CD4-positive, alpha-beta T cell treated with Interleukin-4 for 1 hour (primary cell): ENCODE data around the gene TXNDC5.
"Not testable (repeated sequence)": the region's sequence is repeated elsewhere in the genome, so short reads cannot be mapped to it uniquely, and the experiment has no call there.

ENCODE experiments used
- DNase-seq, 2 donors: peaks; one replicate each; pipeline ENCODE4 v3.0.0-alpha.2; 2020 to 2022

The TXNDC5 gene

DNA sequence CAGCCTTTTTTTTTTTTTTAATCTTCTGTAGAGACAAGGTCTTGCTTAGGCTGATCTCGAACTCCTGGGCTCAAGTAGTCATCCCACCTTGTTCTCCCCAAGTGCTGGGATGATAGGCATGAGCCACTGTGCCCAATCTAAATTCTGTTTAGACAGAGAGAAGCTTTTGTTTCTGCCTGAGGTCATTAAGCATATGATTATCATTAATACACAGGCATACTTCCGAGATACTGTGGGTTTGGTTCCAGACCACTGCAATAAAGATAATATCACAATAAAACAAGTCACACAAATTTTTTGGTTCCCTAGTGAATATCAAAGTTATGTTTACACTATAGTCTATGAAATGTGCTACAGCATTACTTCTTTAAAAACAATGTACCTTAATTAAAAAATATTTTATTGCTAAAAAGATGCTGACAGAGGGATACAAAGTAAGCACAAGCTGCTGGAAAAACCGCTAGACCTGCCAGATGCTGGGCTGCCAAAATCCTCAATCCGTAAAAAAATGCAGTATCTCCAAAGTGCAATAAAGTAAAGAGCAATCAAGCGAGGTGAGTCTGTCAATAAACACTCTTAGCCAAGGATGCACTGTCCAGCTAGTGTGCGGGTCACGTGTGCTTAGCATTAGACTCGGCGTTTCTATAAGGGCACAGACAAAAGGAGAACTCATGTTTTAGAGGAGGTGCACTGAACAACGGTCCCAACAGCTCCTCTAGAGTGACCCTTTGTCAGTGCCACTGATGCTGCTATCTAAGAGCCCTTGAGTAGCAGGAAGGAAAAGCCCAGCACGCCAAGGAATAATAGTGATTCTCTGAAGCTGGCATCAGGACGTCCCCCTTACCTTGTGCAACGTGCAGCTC is 16.1 kb downstream of the TXNDC5 start:
- DNase-seq: no peak

DNA sequence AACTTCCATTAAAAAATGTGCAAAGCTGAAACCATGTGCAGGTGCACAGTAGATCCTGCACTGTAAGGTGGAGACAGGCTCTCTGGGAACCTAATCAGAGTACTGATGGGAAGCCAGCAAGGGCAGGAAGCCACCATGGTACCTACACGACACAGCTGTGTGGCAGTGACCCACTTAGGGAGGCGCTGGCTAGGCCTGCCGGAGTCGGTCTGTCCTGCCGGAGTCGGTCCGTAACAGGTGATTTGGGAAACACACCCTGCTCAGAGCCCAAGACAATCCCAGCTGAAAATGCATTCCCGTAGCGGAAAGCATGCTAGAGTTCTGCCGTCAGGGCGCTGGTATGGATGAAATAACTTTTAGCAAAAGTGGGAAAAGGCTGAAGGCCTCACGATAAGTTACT is 17.2 kb downstream of the TXNDC5 start:
- DNase-seq: no peak

DNA sequence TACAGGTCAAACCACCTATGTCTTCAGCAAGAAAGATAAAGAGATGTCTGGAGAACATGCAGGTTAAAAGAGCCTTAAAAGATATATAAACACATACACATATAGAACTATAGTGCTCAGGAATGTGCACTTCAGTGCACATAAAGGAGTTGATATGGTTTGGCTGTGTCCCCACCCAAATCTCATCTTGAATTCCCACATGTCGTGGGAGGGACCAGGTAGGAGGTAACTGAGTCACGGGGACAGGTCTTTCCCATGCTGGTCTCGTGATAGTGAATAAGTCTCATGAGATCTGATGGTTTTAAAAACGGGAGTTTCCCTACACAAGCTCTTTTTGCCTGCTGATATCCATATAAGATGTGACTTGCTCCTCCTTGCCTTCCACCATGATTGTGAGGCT is 18.2 kb downstream of the TXNDC5 start:
- DNase-seq: not testable (repeated sequence)

DNA sequence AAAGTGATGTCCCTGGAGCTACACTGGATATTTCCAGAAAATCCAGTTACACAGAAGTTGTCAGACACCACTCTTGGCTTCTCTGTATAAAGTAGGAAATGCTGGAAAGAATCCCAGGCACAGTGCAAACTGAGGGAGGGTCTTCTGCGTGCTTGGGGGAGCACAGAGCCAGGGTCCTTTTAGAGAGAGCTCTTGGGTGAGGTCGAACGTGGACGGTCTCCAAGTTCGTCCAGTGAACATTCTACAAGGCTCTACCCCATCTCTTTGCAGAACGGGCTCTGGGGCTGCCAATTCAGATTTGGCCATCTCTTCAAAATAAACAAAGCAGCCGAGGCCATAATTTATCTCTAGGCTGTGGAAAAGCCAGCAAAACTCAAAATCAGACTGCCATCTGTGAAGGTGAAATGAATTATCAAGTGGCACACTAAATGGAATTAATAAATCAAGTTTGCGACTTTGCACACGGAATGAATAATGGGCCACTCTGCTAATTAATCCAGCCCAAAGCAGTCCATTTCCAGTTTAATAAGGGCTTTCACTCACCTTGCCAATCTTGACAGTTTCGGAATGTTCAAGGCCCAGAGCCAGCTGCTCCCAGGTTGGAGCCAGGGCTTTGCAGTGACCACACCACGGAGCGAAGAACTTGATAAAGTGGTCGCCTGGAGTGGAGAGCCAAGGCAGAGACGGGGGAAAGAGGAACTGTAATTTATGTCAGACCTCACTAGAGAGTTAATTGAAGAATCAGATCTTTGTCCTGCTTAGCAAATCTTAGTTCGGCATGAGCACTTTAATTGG is 19.3 kb downstream of the TXNDC5 start:
- no peak for DNase-seq

DNA sequence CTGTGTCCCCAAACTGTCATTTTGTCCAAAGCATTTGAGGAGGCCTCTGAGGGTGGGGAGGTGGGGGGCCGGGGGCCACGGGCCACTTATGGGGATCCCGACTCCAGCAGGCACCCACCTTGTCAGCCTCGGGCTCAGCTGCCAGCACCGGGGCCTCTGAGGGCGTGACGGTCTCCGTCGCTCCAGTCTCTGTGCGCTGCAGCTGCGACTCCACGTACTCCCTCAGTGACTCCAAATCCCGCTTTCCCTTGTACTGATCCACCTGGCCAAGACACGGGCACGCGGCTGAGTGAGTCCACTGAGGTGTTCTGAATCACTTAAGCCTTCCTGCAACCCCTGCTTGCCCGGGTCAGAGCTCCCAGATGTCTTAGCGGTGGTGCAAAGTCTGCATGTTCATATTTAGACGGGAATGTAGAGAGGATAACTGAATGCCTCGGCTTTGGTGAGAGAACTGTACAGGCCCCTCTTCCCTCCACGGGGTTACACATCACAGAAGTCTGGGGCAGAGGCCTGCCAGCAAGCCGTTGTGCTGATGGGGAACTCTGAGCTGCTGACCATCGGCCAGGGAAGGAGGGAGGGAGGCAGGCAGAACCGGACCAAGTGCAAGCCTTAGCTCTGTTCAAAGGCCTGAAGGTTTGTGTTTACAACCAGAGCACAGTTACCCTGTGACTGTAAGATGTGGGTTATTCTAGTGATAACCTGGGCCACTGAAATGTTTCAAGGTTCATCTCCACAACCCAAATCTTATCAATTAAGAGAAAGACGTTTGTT is 21.8 kb downstream of the TXNDC5 start:
- no peak for DNase-seq

DNA sequence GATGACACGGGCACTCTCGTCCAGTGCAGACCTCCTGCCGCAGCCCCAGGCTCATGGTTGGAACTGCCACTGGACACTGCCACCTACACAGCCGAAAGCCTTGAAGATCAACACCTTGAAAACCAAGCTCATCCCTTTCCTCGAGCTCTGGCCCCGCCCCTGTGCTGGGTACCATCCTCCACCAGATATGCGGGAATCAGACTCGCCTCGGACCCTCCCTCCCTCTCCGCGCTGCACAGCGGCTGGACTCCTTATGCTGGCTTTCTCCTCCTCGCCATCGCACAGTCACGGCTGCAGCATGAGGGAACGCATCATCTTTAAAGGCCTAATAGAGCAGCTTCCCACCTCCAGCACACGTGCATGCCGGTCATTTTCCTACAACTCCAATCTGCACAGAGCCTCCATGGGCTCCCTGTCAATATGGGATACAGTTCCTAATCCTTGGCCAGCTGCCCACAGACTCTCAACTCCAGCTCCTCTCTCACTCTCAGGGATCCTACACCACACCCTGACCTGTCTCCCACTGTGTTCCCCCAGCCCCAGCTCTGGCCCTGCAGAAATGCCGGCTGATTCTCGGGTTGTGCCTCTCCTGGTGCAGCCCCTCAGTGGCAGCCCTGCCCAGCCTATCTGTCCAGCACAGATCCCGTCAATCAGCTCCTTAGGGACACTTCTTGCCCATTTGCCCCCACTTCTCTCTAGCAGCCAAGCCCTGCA is 23.2 kb downstream of the TXNDC5 start:
- DNase-seq: no peak

DNA sequence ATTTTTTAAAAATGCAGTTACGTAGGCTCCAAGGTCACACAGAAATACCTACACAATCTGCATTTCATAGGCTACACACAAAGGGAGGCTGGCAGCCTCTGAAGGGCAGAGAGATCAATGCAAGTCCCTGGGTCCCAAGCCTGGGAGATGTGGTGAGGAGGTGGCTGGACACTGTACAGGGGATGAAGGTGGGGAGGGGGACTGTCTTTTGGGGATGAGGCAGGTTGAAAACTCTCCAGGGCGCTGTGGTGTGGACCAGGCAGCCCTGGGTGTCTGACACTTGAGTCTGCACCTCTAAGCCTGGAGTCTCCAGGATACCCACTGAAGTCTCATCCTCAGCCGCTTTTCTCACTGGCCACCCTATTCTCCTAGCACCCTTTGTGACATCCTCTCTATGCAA is 24.5 kb downstream of the TXNDC5 start:
- DNase-seq: no peak

DNA sequence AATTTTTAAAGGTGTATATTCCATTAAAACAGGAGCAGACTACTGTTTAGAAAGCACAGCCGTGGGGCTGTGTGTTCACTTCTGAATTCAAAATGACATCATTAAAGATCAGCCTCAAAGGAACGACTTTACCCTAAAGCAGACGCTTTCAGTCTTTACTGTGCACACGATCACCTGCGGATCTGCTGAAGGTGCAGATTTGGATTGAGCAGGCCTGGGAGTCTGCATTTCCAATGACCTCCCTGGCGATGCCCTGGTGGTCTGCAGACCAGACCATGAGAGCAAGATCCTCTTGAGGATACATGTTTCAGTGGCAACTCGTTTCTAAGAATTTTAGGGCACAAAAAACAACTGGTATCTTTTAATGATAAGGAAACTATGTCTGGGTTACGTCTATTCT is 27.2 kb downstream of the TXNDC5 start:
- no peak for DNase-seq

DNA sequence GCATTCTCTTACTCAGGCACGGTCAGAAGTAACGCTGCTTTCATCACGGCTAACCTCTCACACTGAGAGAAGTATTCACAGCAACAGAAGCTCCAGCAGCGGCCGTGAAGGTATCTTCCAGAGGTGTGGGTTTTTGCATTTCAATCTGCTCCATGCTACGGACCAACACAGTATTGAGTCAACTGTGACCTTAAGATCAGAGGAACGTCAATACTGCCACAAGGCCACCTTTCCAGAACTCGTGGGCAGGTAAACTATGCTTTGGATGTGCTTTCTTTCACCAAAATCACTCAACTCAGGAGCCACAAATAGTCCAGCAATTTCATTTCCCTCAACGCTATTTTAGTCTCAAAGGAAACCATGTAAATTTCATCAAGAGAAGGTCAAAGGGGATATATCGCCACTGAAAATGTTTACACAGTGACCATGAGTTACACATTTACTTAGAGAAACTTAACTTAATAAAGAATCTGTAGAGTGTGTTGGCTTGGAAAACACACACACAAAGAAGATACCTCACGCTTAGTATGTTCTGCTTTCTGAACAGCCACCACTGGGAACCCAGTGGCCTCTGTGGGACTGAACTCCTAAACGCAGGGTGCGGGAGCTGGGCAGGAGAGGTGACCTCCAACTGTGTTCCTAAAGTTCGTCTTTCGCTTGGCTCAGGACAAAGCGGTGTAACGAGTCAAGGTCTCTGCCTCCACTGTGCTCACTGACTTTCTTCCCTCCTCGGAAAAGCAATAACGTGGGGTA is 27.9 kb downstream of the TXNDC5 start:
- no peak for DNase-seq

DNA sequence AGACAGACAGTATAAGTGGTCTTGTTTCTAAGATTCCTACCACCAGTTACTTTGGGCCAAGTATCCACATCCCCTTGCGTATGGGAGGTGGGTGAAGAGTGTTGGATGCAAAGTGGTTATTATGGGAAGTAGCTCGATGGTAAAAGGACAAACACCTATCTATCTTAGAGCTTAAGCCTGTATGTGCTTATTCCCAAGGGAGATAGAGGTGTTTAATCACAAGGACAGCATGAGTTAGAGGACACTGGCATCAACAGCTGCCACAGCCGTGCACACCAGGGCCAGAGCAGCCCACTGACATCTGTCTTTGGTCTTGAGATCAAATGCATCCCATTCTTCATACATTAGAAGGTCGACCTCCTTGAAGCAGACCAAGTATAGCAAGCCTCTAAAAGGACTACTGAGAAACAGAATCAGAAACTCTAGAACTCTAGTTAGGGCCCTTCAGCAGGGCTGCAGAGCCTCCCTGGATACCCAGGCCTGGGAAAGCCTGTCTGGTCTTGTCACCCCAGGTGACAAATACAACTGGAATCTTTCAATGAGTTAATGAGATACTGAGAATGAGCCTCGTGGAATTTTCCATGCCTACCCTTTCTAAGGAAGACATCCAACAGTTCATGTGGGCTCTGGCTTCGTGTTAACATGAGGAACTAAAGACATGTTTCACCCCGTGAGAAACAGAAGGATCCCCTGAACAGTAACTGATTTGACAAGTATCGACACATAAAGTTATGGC is 28.7 kb downstream of the TXNDC5 start:
- DNase-seq: no peak

DNA sequence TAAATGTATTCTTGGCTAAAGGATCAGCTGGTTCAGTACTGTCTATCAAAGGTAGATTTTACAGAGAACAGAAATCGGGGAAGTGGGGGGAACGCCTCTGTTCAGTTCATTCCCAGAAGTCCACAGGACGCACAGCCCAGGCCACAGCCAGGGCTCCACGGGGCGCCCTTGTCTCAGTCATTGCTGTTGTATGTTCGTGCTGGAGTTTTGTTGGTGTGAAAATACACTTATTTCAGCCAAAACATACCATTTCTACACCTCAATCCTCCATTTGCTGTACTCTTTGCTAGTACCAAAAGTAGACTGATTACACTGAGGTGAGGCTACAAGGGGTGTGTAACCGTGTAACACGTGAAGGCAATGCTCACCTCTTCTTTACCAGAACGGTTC is 29.9 kb downstream of the TXNDC5 start:
- no peak for DNase-seq

DNA sequence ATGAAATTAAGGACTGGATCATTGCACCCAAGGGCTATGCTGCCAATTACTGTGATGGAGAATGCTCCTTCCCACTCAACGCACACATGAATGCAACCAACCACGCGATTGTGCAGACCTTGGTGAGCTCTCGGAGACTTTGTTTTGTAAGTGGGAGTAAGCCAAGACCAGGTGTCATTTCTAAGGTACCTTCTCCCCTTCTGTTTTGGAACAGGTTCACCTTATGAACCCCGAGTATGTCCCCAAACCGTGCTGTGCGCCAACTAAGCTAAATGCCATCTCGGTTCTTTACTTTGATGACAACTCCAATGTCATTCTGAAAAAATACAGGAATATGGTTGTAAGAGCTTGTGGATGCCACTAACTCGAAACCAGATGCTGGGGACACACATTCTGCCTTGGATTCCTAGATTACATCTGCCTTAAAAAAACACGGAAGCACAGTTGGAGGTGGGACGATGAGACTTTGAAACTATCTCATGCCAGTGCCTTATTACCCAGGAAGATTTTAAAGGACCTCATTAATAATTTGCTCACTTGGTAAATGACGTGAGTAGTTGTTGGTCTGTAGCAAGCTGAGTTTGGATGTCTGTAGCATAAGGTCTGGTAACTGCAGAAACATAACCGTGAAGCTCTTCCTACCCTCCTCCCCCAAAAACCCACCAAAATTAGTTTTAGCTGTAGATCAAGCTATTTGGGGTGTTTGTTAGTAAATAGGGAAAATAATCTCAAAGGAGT is 30.4 kb downstream of the TXNDC5 start:
- DNase-seq: no peak

DNA sequence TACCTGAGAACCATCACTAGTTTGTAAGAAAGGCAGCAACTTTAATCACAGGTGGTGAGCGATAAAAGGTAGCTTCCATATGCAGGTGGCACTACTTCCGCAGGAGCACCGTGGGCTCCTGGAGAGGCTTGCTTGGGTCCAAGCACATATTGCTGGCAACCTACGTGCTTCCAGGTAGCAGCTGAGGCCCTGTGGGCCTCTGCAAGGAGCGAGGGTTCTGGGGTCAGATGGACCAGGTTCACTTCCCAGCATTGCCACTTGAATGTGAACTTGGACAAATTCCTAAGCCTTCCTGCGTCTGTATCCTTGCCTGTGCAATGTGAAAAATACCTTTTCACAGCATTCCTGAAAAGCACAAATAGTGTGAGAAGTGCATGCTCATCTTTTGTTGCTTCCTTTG is 31.0 kb downstream of the TXNDC5 start:
- DNase-seq: no peak

DNA sequence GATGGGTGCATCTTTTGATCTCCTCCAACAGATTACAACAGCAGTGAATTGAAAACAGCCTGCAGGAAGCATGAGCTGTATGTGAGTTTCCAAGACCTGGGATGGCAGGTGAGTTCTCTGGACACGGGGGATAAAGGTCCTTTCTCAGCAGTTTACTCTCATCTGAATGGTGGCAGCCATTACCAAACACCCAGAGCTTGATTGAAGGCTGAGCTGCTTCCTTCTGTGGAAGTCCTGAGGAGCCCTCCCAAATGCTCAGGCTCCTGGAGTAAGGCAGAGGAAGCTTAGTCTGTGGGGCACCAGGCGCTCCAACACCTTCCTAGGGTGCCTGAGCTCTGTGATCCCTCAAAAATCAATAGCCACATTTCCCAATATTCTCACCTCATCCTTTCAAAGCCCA is 31.5 kb downstream of the TXNDC5 start:
- no peak for DNase-seq

DNA sequence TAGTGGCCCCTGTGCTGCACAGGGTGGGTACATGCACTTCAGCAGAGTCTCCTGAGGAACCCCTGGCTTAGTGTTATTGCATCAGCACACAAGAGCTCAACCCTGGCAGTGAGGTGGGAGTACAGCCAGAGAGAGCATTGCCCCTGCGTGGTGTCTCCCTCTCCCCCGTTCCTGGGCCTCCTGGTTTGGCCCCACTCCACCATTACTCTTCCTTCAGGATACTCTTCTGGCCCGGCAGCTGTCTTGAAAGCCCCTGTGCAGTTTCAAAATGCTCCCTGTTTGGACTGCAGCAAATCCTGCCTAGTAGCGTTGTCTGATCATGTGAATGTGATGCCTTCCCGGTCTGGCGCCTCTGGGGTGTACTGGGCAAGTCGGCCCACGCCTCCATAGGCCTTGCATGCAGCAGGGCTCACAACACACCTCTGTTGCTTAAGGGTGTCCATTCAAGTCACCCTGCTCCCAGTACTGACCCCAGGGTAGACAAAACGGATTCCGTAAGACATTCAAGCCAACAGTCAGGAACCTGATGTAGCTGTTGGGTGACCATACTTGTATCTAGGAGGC is 32.1 kb downstream of the TXNDC5 start:
- DNase-seq: no peak

DNA sequence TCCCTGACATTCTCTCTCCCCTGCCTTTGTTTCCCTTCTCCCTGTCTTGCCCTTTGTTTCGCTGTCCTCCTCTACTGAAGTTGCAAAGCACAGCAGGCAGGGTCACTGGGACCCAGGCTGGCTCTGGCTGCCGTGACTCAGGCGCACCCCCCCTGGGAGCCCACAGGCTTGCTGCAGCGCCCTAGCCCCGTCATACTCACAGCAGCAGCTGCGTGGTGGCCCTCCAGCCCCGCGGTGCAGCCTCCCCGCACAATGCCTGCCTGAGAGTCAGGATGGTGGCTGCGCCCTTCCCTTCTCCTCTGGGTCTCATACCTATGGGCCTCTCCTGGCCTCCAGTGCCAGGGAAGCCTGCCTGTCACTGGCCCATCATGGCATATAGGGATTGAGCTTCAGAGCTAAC is 41.7 kb downstream of the TXNDC5 start:
- no peak for DNase-seq

DNA sequence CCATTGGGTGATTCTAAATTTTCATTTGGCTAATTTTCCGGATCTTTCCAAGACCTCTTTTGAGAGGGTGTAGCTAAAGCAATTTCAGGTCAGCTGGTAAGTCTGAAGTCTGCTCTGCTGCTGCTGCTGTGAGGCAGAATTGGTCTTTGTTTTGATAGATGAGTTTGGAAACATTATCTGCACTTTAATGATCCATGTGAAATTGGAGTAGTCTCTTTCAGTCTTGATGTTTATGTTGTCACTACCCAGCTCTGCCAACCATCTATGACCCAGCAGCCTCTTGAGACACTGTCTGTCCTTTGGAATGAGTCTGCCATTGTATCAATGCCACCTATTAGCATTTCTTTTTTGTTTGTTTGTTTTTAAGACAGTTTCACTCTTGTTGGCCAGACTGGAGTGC is 44.1 kb downstream of the TXNDC5 start:
- DNase-seq: no peak

DNA sequence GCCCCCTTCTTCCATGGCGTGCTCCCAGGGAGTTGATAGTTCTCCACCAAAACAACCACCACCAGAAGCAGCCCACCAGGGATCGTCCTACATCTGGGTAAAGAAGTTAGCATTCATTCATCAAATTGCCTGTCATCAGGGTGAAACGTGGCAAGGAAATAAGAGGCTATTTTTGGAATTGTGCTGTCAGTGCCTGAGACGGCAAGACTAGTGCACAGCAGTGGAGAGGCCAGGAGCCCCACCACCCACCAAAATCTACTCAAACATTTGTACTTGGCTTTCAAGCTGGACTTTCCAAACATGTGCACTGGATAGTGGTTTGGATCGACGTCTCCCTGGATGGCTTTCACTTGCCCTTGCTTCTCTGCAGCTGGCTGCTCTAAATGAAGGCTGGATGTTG is 44.8 kb downstream of the TXNDC5 start:
- no peak for DNase-seq

DNA sequence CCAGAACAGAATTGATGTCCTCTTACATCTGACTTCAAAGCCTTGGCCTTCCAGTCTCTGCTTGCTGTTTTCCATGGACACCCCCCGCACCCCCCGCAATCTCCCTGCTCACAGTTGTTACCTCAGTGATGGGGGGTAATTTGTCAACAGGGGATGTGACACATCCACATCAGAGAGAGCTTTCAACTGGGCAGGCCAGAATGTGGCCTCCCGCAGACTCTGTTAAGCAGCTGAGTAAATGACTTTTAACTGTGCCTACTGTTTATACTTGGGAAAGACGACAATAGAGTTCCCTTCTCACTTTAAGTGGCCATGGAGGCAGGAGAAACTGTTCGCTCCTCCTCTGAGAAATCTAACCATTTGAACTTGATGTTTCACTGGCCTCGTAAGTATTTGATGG is 51.0 kb downstream of the TXNDC5 start:
- DNase-seq: no peak

DNA sequence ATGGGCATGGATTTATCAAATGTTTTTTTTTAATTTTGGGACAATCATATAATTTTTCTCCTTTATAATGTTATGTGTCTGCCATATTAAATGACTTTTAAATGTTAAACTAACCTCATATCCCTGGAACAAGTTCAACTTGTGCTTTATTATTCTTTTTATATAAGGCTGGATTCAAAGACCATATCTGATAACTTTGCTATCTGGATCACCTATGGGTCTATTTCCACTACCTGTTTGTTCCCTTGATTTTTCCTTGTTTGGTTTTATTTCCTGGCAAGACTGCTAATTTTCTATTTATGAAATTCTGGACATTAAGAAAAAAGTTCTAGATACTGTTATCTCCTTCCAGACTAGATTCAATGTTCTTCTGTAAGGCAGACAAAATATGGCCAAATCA is 58.8 kb downstream of the TXNDC5 start:
- no peak for DNase-seq
